WTC11 (cell line): ENCODE measurements around the gene IRF2. TPM values are rescaled to one million over a fixed set of nuclear protein-coding genes. Genes with fewer than 3 reads are reported as not detected.

Source experiments
- ATAC-seq: fragments of 200-7000 bp; cut with Tn5 transposase; 2 replicates; pipeline ENCODE4 v1.10.0; 2021; ENCODE audit warnings: mild to moderate bottlenecking, moderate library complexity
- CTCF ChIA-PET: fragments of 300-600 bp; sonication (Branson Sonifier 250); formaldehyde crosslinking; loops from one replicate; lab custom pipeline; 2021; ENCODE audit warnings: antibody characterized with exemption; lab: Charles Lee
- POLR2A ChIA-PET: fragments of 350-600 bp; sonication (Branson Sonifier 250); formaldehyde crosslinking; loops from one replicate; lab custom pipeline; 2021; ENCODE audit warnings: antibody characterized with exemption; lab: Charles Lee
- DNase-seq: peaks from one replicate; pipeline ENCODE4 v3.0.0; 2021; ENCODE audit warnings: low spot score
- H3K27ac Mint-ChIP-seq: 2 replicates; pipeline ENCODE4 v1.8.0; 2021; ENCODE audit warnings: mixed read lengths
- H3K27me3 Mint-ChIP-seq: 2 replicates; pipeline ENCODE4 v1.8.0; 2021; ENCODE audit warnings: low read depth, mild to moderate bottlenecking, moderate library complexity, mixed read lengths
- H3K36me3 Mint-ChIP-seq: 2 replicates; pipeline ENCODE4 v1.8.0; 2021; ENCODE audit warnings: mixed read lengths
- H3K4me1 Mint-ChIP-seq: 2 replicates; pipeline ENCODE4 v1.8.0; 2022; ENCODE audit warnings: mixed read lengths
- H3K4me3 Mint-ChIP-seq: 2 replicates; pipeline ENCODE4 v1.8.0; 2021; ENCODE audit warnings: mild to moderate bottlenecking, moderate library complexity, mixed read lengths
- H3K9me3 Mint-ChIP-seq: 2 replicates; pipeline ENCODE4 v1.8.0; 2021; ENCODE audit warnings: mixed read lengths
- AFF4 ChIP-seq: sonication (generic); formaldehyde crosslinking; IDR thresholded peaks from 2 replicates; pipeline ENCODE4 v1.8.1; 2023; ENCODE audit warnings: mild to moderate bottlenecking, missing genetic modification reagents, borderline replicate concordance
- ARID4B ChIP-seq: sonication (generic); formaldehyde crosslinking; IDR thresholded peaks from 2 replicates; pipeline ENCODE4 v1.8.0; 2023; ENCODE audit warnings: missing genetic modification reagents, mild to moderate bottlenecking, borderline replicate concordance
- CREB1 ChIP-seq: sonication (generic); formaldehyde crosslinking; IDR thresholded peaks from 2 replicates; pipeline ENCODE4 v1.8.0; 2023; ENCODE audit warnings: mild to moderate bottlenecking, missing genetic modification reagents
- GABPB1 ChIP-seq: sonication (generic); formaldehyde crosslinking; IDR thresholded peaks from 2 replicates; pipeline ENCODE4 v1.8.1; 2023; ENCODE audit warnings: mild to moderate bottlenecking, missing genetic modification reagents
- IRF2 ChIP-seq: sonication (generic); formaldehyde crosslinking; IDR thresholded peaks from 2 replicates; pipeline ENCODE4 v1.8.0; 2022; ENCODE audit warnings: low read depth, missing genetic modification reagents, borderline replicate concordance
- MXD4 ChIP-seq: fragments of 250-450 bp; sonication (Bioruptor Pico); IDR thresholded peaks from 2 replicates; pipeline ENCODE4 v1.8.0; 2021; ENCODE audit warnings: mild to moderate bottlenecking, moderate library complexity, borderline replicate concordance
- NFATC4 ChIP-seq: fragments of 250-450 bp; sonication (Bioruptor Pico); IDR thresholded peaks from 2 replicates; pipeline ENCODE4 v1.9.0; 2021; ENCODE audit warnings: mild to moderate bottlenecking
- TEAD1 ChIP-seq: sonication (generic); formaldehyde crosslinking; IDR thresholded peaks from 2 replicates; pipeline ENCODE4 v1.8.0; 2022; ENCODE audit warnings: mild to moderate bottlenecking, missing genetic modification reagents
- ZNF232 ChIP-seq: sonication (generic); formaldehyde crosslinking; IDR thresholded peaks from 2 replicates; pipeline ENCODE4 v1.8.0; 2022; ENCODE audit warnings: mild to moderate bottlenecking, missing genetic modification reagents
- ZNF263 ChIP-seq: sonication (generic); formaldehyde crosslinking; IDR thresholded peaks from 2 replicates; pipeline ENCODE4 v1.8.1; 2022; ENCODE audit warnings: low read depth, mild to moderate bottlenecking, moderate library complexity, missing genetic modification reagents
- ZNF671 ChIP-seq: fragments of 250-450 bp; sonication (Bioruptor Pico); IDR thresholded peaks from 2 replicates; pipeline ENCODE4 v1.8.0; 2021; ENCODE audit warnings: mild to moderate bottlenecking
- total RNA-seq: library from RNA; stranded (reverse); gene quantifications from 3 replicates; pipeline ENCODE4 v1.2.3, GENCODE V29; 2021
- TF ChIP-seq, protein P1 (sequence below): sonication (generic); formaldehyde crosslinking; IDR thresholded peaks from 2 replicates; pipeline ENCODE4 v1.8.0; 2022; ENCODE audit warnings: mild to moderate bottlenecking, missing genetic modification reagents
- TF ChIP-seq, protein P2 (sequence below): fragments of 250-450 bp; sonication (Bioruptor Pico); IDR thresholded peaks from 2 replicates; pipeline ENCODE4 v1.9.0; 2021; ENCODE audit warnings: mild to moderate bottlenecking, borderline replicate concordance

The IRF2 gene
- total RNA-seq, 1 experiment from 2014 or later = 11.8 TPM

GRCh38 chr4:184428787-184429186, 45.6 kb downstream of the IRF2 start:
- H3K27ac Mint-ChIP-seq = 0 out of 2 replicates have a peak overlapping the region, but pooled peaks have one; percentile 19
- no peak for ATAC-seq
- TF ChIP-seq NFATC4 (no peak), TEAD1 (no peak), IRF2 (CRISPR knock-in tag) (no peak), GABPB1 (CRISPR knock-in tag) (no peak), AFF4 (CRISPR knock-in tag) (no peak), ARID4B (no peak), ZNF671 (no peak)
- TF ChIP-seq, protein P1, sequence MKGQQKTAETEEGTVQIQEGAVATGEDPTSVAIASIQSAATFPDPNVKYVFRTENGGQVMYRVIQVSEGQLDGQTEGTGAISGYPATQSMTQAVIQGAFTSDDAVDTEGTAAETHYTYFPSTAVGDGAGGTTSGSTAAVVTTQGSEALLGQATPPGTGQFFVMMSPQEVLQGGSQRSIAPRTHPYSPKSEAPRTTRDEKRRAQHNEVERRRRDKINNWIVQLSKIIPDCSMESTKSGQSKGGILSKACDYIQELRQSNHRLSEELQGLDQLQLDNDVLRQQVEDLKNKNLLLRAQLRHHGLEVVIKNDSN (CRISPR knock-in tag) = no peak
- no peak overlapping the region for H3K4me3 Mint-ChIP-seq
- H3K4me1 Mint-ChIP-seq = peaks cover 27% of the 10 kb centered on the region
- CTCF ChIA-PET = no interaction called here
- no peaks in the 10 kb centered on the region for H3K9me3 Mint-ChIP-seq
- H3K27me3 Mint-ChIP-seq = no peaks in the 10 kb centered on the region
- POLR2A ChIA-PET = interaction anchor here (0.6 kb wide), 1 partner anchor 44 kb away, joined by 3 read pairs; no protein-coding TSS in a partner anchor
- no peak for DNase-seq
- peaks cover 35% of the 10 kb centered on the region for H3K36me3 Mint-ChIP-seq

DNA sequence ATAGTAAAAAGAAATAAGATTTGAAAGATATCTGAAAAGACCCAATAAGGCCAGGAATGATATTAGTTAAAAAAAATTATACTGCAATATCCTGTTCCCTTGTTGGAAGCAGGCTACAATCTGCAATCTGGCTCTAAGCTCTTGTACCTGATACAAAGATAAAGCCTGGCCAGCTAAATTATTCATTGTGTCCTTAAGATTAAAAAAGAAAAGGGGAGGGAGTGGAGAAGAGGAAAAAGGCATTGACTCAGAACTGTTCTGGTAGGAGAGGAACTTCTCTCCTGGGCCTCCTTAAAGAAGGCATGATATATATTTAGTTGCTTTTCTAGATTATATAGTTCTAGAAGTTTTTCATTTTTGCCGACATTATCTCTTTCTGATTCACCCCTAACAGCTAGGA, 46.7 kb downstream of the IRF2 start:
- H3K9me3 Mint-ChIP-seq = peaks cover 7% of the 10 kb centered on the region
- peaks cover 24% of the 10 kb centered on the region for H3K4me1 Mint-ChIP-seq
- no peak for DNase-seq
- H3K27me3 Mint-ChIP-seq = no peaks in the 10 kb centered on the region
- H3K27ac Mint-ChIP-seq = no peak overlapping the region
- no peak overlapping the region for H3K4me3 Mint-ChIP-seq
- TF ChIP-seq, protein P2, sequence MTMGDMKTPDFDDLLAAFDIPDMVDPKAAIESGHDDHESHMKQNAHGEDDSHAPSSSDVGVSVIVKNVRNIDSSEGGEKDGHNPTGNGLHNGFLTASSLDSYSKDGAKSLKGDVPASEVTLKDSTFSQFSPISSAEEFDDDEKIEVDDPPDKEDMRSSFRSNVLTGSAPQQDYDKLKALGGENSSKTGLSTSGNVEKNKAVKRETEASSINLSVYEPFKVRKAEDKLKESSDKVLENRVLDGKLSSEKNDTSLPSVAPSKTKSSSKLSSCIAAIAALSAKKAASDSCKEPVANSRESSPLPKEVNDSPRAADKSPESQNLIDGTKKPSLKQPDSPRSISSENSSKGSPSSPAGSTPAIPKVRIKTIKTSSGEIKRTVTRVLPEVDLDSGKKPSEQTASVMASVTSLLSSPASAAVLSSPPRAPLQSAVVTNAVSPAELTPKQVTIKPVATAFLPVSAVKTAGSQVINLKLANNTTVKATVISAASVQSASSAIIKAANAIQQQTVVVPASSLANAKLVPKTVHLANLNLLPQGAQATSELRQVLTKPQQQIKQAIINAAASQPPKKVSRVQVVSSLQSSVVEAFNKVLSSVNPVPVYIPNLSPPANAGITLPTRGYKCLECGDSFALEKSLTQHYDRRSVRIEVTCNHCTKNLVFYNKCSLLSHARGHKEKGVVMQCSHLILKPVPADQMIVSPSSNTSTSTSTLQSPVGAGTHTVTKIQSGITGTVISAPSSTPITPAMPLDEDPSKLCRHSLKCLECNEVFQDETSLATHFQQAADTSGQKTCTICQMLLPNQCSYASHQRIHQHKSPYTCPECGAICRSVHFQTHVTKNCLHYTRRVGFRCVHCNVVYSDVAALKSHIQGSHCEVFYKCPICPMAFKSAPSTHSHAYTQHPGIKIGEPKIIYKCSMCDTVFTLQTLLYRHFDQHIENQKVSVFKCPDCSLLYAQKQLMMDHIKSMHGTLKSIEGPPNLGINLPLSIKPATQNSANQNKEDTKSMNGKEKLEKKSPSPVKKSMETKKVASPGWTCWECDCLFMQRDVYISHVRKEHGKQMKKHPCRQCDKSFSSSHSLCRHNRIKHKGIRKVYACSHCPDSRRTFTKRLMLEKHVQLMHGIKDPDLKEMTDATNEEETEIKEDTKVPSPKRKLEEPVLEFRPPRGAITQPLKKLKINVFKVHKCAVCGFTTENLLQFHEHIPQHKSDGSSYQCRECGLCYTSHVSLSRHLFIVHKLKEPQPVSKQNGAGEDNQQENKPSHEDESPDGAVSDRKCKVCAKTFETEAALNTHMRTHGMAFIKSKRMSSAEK (CRISPR knock-in tag) = no peak
- TF ChIP-seq ZNF232 (no peak), MXD4 (CRISPR knock-in tag) (no peak), CREB1 (CRISPR knock-in tag) (no peak), ZNF263 (CRISPR knock-in tag) (no peak)
- H3K36me3 Mint-ChIP-seq = peaks cover 46% of the 10 kb centered on the region
- no peak for ATAC-seq
- ChIA-PET CTCF (no interaction called here), POLR2A (no interaction called here)
